Hippocampal formation (tissue), 2 donors: Measurements from ENCODE around the gene ABCA4.

Source experiments
- DNase-seq, 2 donors: peaks; one replicate each; lab custom pipeline; 2025; lab: John Stamatoyannopoulos, UW

ABCA4 gene

GRCh38 chr1:94104776-94105580 lies 16.0 kb downstream of the ABCA4 start:
- DNase-seq = no peak

DNA sequence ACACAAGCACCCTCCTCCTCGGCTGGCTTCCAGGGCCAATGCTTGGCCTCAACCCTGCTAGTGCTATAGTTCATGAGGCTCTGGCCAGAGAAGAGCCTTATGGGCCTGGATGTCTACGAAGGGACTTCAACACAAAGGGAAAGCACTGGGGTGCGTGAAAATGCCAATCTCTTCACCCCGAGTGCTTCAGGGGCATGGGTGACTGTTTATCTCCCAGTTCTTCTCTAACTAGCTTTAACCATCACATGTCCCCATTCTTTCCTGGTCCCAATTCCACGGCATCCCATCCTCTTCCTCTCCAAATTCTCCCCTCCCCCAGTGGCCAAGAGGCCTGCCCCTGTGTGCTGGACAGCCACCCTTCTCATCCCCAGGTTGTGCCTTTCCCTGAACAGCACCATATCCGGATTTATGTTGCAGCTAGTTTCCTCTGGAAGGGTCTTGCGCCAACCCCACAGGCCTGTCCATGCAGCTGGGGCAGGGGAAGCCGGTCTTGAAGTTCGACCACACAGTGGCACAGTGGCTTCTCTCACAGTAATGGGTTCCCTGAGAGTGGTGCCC lies 16.7 kb downstream of the ABCA4 start:
- no peak for DNase-seq

- no peak for DNase-seq
Observed at GRCh38 chr1:94103608-94104007, 17.3 kb downstream of the ABCA4 start.

- no peak for DNase-seq
Observed at GRCh38 chr1:94101613-94102525, 19.1 kb downstream of the ABCA4 start.

DNA sequence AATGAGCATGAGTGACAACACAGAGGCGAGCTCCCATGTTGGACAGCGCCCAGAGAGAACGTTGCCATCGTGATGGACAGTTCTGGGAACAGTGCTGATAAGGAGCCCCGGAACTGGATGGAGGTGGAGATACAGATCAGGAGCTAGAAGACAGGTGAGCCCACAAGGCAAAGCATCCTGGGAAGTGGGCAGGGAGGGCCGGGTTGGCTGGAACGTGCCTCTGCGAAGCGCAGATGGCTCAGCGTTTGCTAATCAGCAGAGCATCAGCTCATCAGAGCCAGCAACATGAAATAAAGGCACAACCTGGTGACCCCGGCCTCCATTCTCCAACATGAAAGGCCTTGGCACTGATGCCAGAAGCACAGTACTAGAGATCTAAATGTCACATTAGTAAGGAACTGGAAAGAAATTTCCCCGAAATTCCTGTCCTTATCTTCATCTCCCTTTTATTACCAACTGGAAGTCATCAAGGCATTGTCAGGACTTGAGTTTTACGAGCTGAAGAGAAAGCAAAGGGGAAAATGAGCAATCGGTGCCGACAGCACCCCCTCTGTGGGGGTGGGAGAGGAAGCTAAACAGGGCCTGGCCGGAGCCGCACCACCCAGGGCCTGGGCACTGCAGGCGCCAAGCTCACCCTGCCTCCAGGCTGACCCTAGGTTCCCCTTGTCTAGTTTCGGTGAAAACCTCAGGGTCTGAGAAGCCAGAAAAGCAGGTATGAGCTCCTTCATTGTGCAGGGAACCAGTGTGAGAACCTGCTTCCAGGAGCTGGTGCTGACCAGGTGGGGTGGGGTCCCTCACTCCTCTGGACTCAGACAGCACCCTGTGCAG lies 19.9 kb downstream of the ABCA4 start:
- no peak for DNase-seq

DNA sequence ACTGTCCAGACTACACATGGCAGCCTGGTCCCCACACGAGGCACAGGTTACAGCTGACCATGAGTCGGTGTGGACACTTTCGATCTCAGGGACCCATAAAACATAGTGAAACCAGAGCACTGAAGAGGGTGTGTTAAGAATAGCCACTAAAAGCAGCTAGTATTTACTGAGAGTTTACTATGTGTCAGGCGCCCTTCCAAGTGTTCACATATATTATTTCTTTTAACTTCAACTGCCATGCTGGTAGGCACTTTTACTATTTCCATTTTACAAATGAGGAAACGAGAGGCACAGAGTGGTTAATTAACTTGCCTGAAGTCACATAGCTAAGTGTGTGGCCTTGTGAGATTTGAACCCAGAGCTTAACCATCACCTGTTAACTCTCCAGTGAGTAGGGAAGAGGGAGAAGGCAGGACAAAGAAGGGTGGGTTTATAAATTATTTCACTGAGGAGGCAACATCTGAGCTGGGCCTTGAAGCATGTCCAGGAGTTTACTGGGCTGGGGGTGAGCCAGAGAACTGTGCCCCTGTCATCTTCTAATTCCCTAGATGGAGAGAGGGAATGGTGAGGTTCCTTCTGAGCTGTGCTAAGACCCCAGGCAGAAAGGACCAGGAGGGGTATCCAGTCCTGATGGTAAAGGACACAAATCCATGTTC lies 20.7 kb downstream of the ABCA4 start:
- DNase-seq = no peak

DNA sequence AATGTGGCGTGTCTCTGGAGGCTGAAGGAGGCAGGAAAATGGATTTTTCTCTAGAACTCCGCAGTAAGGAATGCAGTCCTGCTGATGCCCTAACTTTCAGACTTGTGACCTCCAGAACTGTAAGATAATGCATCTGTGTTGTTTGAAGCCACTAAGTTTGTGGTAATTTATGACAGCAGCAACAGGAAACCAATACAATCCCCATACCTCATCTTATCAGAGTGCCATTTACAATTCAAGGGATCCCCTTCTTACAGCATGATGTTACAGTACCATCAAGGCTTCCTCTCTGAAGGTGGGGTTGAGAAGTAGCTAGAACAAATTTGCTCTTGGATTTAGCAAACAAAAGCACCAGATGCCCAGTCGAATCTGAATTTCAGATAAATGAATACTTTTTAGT lies 21.6 kb downstream of the ABCA4 start:
- no peak for DNase-seq

DNA sequence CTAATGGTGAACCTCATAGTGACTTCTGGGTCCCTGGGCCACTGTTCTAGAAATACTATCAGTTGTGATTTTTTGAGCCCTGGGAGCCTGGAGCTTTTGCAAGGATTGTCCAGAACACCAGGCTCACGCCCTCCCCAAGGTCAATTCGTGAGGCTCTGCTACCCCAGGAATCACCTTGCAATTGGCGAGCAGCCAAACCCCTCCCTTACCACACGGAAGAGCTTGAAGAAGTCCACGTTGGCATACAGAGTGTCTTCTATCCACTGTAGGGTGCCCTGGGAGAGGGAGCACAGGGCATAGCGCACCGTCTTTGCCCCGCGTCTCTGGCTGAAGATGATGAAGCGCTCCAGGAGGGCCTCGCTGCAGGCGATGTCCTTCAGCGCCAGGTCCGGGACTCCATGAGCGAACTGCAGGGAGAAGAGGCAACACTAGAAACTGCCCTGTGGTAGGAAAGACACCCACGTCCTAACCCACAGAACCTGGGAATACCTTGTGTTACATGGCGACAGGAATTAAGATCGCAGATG lies 22.3 kb downstream of the ABCA4 start:
- DNase-seq = no peak

DNA sequence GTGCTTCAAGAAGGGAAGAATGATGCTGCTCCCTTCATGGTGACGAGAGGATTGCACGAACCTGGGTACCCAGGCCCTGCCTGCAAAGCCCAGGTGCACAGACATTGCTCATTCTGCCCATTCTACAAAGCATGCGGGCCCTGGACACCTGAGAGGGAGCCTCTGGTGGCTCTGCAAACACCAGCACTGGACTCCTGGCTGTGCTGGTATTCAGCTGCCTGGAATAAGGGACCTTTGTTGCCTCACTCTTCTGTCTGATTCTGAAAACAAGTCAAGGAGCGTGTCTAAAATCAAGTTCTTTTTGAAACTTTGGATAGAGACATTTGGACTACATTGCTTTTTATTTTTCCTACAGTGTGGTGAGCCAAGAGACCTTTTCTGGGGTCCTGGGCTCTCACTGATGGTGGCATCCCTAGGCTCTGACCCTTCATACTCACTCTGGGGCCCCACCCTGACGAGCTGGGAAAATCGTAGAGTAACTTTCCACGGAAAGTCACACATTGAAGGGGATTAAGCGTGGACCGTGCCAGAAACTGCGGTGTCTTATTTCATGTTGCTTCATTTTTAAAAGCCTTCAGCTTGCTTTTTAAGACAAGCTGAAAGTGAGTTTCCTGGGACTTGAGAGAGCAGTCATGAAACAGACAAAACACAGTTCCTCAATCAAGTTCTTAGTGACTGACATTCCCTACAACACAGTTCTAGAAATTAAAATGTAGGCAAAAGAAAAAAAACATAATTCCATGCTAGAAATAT lies 24.0 kb downstream of the ABCA4 start:
- no peak for DNase-seq

DNA sequence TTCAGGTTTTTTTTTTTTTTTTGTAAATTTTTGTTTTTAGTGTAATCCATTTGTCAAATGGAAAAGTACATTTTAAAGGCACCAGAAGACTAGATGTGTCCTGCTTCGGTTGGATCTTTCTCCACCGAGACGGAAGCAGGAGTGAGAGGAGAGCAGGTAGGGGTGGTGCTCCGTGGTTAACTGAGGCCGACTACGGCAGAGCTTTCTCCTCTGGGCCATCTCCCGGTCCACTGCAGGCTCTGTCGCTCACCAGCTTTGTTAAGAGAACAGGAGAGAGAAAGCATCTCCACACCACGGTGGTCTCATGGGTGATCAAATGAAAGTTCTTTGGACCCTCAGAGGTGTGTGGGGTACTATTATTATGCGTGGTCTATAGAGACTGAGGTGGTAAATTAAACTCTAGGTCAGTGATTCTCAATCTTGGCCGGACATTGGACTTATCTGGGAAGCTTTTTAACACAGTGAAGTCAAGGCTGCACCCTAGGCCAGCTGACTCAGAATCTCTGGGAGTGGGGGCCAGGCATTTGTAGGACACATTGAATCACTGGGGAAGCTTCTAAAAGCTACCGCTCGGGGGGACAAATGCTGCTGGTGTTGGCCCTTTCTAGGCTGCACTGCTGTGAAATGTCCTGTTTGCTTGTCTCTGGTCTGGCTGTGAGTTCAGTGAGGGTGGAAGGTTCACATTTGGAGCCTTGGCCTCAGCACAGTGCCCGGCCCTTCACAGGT lies 25.0 kb downstream of the ABCA4 start:
- no peak for DNase-seq

- peak; percentile 35 to 41 for DNase-seq
Observed at GRCh38 chr1:94095112-94095637, 25.8 kb downstream of the ABCA4 start.

- DNase-seq = peak; percentile 28 to 75
Observed at GRCh38 chr1:94094469-94095111, 26.4 kb downstream of the ABCA4 start.

DNA sequence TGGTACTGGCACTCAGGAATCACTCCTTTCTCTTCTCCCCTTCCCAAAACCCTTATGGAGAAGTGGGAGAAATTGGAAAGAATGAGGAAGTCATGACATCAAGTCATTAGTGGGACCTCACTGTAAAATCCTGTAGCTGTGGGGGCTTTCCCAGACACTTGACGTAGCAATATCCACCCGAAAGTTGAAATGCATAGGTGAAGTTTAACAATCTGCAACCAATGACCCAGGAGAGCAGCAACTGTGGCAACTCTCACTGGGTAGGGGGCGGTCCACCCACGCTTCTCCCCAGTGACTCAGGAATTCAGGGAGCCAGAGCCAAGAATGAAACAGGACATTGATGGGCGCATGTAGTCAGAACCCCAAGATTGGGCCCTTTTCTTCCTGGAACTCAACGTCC lies 27.0 kb downstream of the ABCA4 start:
- no peak for DNase-seq

- no peak for DNase-seq
Observed at GRCh38 chr1:94093396-94093795, 27.6 kb downstream of the ABCA4 start.

- DNase-seq = no peak
Observed at GRCh38 chr1:94092210-94092613, 28.7 kb downstream of the ABCA4 start.

DNA sequence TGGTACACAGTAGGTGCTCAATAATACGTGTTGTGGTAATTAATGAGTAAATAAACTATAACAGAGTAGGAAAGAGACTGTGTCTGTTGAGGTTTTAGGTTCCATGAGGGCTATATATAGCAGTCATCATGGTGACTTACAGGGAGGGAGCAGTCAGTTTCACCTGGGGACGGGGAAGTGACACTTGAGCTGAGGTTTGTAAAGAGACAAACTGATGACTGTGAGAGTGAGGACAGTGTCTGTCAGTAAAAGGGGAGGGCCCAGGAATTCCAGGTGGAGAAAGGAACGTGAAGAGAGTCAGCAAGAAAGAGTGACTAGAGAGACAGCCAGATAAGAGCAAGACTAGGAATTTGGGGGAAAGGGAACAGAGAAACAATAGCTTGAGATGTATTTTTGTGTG lies 30.2 kb downstream of the ABCA4 start:
- DNase-seq = no peak

DNA sequence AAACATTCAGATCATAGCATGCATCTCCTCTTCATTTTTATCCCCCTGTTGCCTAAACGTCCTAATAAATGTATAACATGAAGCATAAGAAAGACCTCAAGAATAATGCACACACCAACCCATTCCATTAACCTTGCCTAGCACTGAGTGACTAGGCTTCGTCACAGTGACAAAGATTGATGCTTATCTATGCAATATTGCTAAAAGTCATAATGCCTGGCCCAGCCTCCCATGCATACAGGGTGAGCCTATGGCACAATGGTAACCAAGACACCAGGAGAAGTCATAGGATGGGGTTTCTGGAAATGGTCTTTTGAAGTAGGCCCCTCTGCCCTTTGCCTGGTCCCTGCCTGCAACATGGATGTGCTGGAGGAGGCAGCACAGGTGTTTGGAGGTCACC lies 33.8 kb downstream of the ABCA4 start:
- no peak for DNase-seq

GRCh38 chr1:94084547-94084946 lies 36.4 kb downstream of the ABCA4 start:
- DNase-seq = no peak

DNA sequence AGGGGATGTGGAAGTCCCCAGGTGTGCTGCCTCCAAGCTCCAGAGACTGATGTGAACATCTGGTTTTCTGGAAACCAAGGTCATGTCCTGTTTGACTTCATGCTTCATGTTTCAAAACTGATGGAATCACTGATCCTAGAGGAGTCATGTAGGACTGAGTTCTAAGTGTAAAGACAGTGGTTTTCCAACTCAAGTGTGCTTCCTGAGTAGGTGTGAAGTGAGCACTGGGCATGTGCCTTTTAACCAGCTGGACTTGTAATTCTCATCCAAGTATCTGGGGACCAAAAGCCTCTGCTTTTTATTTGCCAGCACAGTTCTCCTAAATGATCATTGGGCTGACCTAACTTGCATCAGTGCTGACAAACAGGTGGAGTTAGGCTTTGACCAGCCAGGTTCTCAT lies 36.9 kb downstream of the ABCA4 start:
- DNase-seq = no peak
